A673 (cell line): ENCODE data around the gene IL22RA1. TPM values are rescaled to one million over a fixed set of nuclear protein-coding genes. Genes with fewer than 3 reads are reported as not detected.

Source experiments
- BruUV-seq: library from RNA; stranded (reverse); fragments of 400-500 nt; replicated peaks from 2 replicates; lab custom pipeline; 2021; lab: Mats Ljungman, UMichigan
- CTCF ChIA-PET: fragments of 300-600 bp; sonication (Branson Sonifier 250); formaldehyde crosslinking; loops from one replicate; lab custom pipeline; 2022; ENCODE audit warnings: antibody characterized with exemption; lab: Charles Lee
- POLR2A ChIA-PET: fragments of 300-600 bp; sonication (Branson Sonifier 250); formaldehyde crosslinking; loops from one replicate; lab custom pipeline; 2022; ENCODE audit warnings: antibody characterized with exemption; ENCODE audit not compliant: low non-redundant PET; lab: Charles Lee
- DNase-seq: peaks from one replicate; pipeline ENCODE4 v3.0.0-alpha.2; 2015; ENCODE audit warnings: low spot score
- H3K27ac ChIP-seq: fragments of 200-600 bp; sonication (generic); 2 replicates; pipeline ENCODE4 v1.5.1; 2016; ENCODE audit warnings: mixed run types, low read depth, mild to moderate bottlenecking, mixed read lengths, antibody characterized with exemption, low read length; ENCODE audit not compliant: poor library complexity, severe bottlenecking
- H3K27me3 ChIP-seq: fragments of 200-600 bp; sonication (generic); replicated peaks from 2 replicates; pipeline ENCODE4 v1.6.1; 2017; ENCODE audit warnings: mixed run types, low read depth, mild to moderate bottlenecking, mixed read lengths, antibody characterized with exemption, low read length; ENCODE audit not compliant: insufficient read depth, poor library complexity
- H3K36me3 ChIP-seq: fragments of 200-600 bp; sonication (generic); 2 replicates; pipeline ENCODE4 v1.6.1; 2016; ENCODE audit warnings: mixed run types, mild to moderate bottlenecking, mixed read lengths, antibody characterized with exemption, low read length; ENCODE audit not compliant: insufficient read depth, poor library complexity, severe bottlenecking
- H3K4me1 ChIP-seq: fragments of 200-600 bp; sonication (generic); 2 replicates; pipeline ENCODE4 v1.6.1; 2017; ENCODE audit warnings: mixed run types, mild to moderate bottlenecking, mixed read lengths, antibody characterized with exemption, low read length; ENCODE audit not compliant: insufficient read depth, poor library complexity, severe bottlenecking
- H3K4me3 ChIP-seq: fragments of 200-600 bp; sonication (generic); 2 replicates; pipeline ENCODE4 v1.5.1; 2016; ENCODE audit warnings: low read depth, mixed run types, mild to moderate bottlenecking, mixed read lengths, low read length; ENCODE audit not compliant: poor library complexity, severe bottlenecking
- H3K9me3 ChIP-seq: fragments of 200-600 bp; sonication (generic); 2 replicates; pipeline ENCODE4 v1.6.1; 2016; ENCODE audit warnings: mixed run types, low read depth, mild to moderate bottlenecking, mixed read lengths, antibody characterized with exemption, low read length; ENCODE audit not compliant: poor library complexity, severe bottlenecking
- EZH2 ChIP-seq: fragments of 200-600 bp; sonication (generic); IDR thresholded peaks from 2 replicates; pipeline ENCODE4 v1.6.1; 2017; ENCODE audit warnings: borderline replicate concordance, low read depth, mild to moderate bottlenecking, mixed read lengths, antibody characterized with exemption, low read length; ENCODE audit not compliant: poor library complexity, severe bottlenecking
- intact Hi-C: fragments of 100-400 bp; cut with micrococcal nuclease; formaldehyde crosslinking; loops from one replicate; pipeline ENCODE4 v1.10.0; 2022; ENCODE audit not compliant: unreplicated experiment
- total RNA-seq: library from RNA; stranded (reverse); gene quantifications from 2 replicates; pipeline ENCODE4 v1.2.3, GENCODE V29; 2021
- TF ChIP-seq, protein P1 (sequence below): fragments of 300-800, 200-600 bp; sonication (generic); conservative IDR thresholded peaks from 2 replicates; pipeline ENCODE4 v1.5.1; 2017; ENCODE audit warnings: low read depth, mild to moderate bottlenecking, antibody characterized with exemption, low read length, moderate library complexity, mixed read lengths

The IL22RA1 gene
- total RNA-seq, 1 experiment from 2014 or later, result 0.24 TPM

DNA sequence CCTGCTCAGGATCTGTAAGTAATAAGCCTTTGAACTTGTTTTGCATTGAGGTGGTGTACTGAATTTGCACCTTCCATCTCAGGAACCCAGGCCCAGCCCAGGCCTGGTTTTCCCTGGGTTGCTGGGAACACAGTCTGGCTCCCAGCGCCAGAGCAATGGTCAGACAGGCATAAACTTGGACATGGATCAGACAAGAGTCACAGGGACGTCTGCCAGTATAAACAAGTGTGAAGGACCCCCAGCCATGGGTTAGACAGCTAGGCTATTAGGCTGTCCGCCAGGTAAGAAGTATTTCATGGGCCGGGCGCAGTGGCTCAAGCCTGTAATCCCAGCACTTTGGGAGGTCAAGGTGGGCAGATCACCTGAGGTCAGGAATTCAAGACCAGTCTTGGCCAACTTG, 38.7 kb upstream of the IL22RA1 start:
- CTCF ChIA-PET, result no interaction called here
- POLR2A ChIA-PET, result no interaction called here

DNA sequence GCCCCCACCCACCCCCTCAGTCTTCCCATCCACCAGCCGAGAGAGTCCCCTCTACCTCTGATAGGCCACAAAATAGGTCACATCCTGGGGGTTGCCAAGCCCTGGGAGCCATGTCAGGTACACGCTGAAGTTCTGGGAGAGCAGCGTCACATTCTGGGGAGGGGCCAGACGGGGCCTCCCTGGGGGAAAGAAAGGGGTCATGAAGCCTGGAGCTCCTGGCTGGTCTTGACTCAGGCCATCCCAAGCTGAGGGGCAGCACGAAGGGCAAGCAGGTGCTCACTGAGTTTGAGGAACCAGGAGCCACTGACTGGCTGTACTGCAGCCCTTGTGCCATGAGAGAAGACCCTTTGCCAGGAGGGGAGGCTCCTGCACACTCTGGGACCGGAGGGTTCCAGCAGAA, 37.7 kb upstream of the IL22RA1 start:
- DNase-seq, result no peak
- BruUV-seq, result no TSS peak
- Histone ChIP-seq H3K36me3 (no peaks in the 10 kb centered on the region), H3K9me3 (no peaks in the 10 kb centered on the region), H3K4me1 (no peaks in the 10 kb centered on the region), H3K4me3 (no peak overlapping the region), H3K27ac (no peak overlapping the region), H3K27me3 (no peaks in the 10 kb centered on the region)
- POLR2A ChIA-PET, result no interaction called here
- CTCF ChIA-PET, result no interaction called here
- intact Hi-C loops, result no loop called here
- TF ChIP-seq, protein P1, sequence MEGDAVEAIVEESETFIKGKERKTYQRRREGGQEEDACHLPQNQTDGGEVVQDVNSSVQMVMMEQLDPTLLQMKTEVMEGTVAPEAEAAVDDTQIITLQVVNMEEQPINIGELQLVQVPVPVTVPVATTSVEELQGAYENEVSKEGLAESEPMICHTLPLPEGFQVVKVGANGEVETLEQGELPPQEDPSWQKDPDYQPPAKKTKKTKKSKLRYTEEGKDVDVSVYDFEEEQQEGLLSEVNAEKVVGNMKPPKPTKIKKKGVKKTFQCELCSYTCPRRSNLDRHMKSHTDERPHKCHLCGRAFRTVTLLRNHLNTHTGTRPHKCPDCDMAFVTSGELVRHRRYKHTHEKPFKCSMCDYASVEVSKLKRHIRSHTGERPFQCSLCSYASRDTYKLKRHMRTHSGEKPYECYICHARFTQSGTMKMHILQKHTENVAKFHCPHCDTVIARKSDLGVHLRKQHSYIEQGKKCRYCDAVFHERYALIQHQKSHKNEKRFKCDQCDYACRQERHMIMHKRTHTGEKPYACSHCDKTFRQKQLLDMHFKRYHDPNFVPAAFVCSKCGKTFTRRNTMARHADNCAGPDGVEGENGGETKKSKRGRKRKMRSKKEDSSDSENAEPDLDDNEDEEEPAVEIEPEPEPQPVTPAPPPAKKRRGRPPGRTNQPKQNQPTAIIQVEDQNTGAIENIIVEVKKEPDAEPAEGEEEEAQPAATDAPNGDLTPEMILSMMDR, result no peak
- TF ChIP-seq EZH2, result no peak

More for the DNA sequence above, 38.7 kb upstream of the IL22RA1 start:
- Histone ChIP-seq H3K9me3 (no peaks in the 10 kb centered on the region), H3K27me3 (no peaks in the 10 kb centered on the region), H3K36me3 (no peaks in the 10 kb centered on the region), H3K4me1 (no peaks in the 10 kb centered on the region), H3K4me3 (no peak overlapping the region), H3K27ac (no peak overlapping the region)
- BruUV-seq, result no TSS peak
- intact Hi-C loops, result no loop called here
- TF ChIP-seq EZH2, result no peak
- TF ChIP-seq, protein P1, result no peak
- no peak for DNase-seq

DNA sequence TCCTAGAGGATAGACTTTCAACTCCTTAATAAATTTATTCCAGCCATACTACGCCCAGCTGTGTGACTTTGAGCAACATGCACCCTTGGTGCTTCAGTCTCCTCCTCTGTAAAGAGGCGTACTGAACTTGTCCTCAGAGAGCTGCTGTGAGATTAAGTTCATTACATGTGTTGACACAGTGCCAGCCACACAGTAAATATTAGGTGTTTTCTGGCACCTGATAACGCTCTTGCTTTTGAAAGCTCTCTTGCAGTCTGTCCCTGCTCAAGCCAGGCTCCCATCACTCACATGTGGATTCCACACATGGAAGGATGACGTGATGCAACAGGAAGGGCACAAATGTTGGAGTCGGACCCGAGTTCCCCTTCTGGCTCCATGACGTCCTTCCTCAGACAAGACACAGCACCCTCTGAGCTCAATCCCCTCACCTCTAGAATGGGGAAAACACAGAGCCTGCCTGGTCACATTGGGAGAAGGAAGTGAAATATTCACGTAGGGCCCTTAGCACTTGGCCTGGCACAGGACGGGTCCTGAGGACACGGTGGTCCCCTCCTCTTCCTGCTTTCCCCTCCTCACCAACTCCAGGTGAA, 36.4 kb upstream of the IL22RA1 start:
- BruUV-seq, result no TSS peak
- intact Hi-C loops, result no loop called here
- no peak overlapping the region for H3K27ac ChIP-seq
- no peaks in the 10 kb centered on the region for H3K27me3 ChIP-seq
- ChIA-PET POLR2A (interaction anchor here (0.7 kb wide), 1 partner anchor 213 kb away, joined by 6 read pairs; no protein-coding TSS in a partner anchor), CTCF (interaction anchor here (0.6 kb wide), 1 partner anchor 29 kb away, joined by 10 read pairs; no protein-coding TSS in a partner anchor)
- no peaks in the 10 kb centered on the region for H3K36me3 ChIP-seq
- TF ChIP-seq, protein P1, result no peak
- TF ChIP-seq EZH2, result no peak
- no peaks in the 10 kb centered on the region for H3K4me1 ChIP-seq
- no peak overlapping the region for H3K4me3 ChIP-seq
- H3K9me3 ChIP-seq, result no peaks in the 10 kb centered on the region
- no peak for DNase-seq
